ENCODE measurements around the gene TBKBP1.

DNA sequence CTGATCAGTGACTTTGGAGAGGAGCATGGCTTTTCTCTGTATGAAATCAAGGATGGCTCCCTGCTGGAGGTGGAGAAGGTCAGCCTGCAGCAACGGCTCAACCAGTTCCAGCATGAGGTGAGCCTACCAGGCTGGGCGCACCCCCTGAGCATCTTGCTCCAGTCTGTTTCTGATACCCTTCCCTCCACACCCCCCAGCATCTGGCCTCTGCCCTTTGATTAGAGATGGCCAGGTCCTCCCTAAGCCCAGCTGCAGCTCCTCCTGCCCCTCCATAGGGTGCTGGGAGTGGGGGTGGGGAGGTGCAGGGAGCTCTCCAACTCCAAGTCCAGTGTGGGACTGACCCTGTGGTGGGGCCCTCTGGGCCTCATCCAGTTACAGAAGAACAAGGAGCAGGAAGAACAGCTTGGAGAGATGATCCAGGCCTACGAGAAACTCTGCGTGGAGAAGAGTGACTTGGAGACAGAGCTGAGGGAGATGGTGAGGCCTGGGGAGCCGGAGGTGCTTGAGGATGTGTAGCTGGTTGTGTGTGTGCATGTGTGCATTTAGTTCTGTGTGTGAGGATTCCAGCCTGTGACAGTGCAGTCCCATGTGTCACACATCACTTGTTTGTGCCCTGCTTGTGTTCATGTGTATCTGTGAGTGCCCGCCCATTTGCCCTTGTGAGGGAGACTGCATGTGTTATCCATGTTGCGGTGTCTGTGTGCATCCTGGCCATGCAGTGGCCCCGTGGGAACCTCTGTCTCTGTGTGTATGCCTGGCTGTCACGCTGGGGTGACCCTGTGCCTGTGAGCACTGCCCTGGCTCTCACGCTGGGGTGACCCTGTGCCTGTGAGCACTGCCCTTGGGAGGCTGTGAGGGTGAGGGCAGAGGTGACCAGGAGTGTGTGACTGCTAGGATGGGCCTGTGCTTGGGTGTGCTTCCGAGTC, 3.0 kb downstream of the TBKBP1 start:
- TF ChIP-seq, protein P1, sequence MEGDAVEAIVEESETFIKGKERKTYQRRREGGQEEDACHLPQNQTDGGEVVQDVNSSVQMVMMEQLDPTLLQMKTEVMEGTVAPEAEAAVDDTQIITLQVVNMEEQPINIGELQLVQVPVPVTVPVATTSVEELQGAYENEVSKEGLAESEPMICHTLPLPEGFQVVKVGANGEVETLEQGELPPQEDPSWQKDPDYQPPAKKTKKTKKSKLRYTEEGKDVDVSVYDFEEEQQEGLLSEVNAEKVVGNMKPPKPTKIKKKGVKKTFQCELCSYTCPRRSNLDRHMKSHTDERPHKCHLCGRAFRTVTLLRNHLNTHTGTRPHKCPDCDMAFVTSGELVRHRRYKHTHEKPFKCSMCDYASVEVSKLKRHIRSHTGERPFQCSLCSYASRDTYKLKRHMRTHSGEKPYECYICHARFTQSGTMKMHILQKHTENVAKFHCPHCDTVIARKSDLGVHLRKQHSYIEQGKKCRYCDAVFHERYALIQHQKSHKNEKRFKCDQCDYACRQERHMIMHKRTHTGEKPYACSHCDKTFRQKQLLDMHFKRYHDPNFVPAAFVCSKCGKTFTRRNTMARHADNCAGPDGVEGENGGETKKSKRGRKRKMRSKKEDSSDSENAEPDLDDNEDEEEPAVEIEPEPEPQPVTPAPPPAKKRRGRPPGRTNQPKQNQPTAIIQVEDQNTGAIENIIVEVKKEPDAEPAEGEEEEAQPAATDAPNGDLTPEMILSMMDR (IDR thresholded peaks at IDR 0.05): no peak
- TF ChIP-seq POLR2A (IDR thresholded peaks at IDR 0.05): no peak

Data from tibial nerve (tissue), 3 donors.